Small intestine (tissue), 7 donors: ENCODE data around the gene PPM1L. TPM values are rescaled to one million over a fixed set of nuclear protein-coding genes. Genes with fewer than 3 reads are reported as not detected.

Experiments used
- DNase-seq, 2 donors: peaks; one replicate each; pipeline versions ENCODE4 v3.0.0 to v3.0.0-alpha.2; 2013
- FAIRE-seq: peaks from 2 replicates; lab custom pipeline; 2012; peaks lifted over from hg19 to GRCh38; lab: Jason Lieb, UNC
- H3K27ac ChIP-seq, 3 donors: one replicate each; pipeline ENCODE4 v1.5.1; 2013; ENCODE audit warnings: low read length in 2 of 3, mild to moderate bottlenecking in 2 of 3, control low read depth in 1 of 3, inconsistent platforms in 1 of 3, low read depth in 1 of 3, moderate library complexity in 1 of 3
- H3K27me3 ChIP-seq, 3 donors: one replicate each; pipeline ENCODE4 v1.6.1; 2013; ENCODE audit warnings: low read length in 3 of 3, inconsistent platforms in 1 of 3; ENCODE audit not compliant: control insufficient read depth in 3 of 3, insufficient read depth in 3 of 3
- H3K36me3 ChIP-seq, 3 donors: one replicate each; pipeline ENCODE4 v1.6.1; 2013; ENCODE audit warnings: low read length in 3 of 3, inconsistent platforms in 1 of 3, low read depth in 1 of 3, mild to moderate bottlenecking in 1 of 3, moderate library complexity in 1 of 3; ENCODE audit not compliant: control insufficient read depth in 3 of 3, insufficient read depth in 2 of 3
- H3K4me1 ChIP-seq, 3 donors: one replicate each; pipeline ENCODE4 v1.6.1; 2013; ENCODE audit warnings: low read length in 2 of 3, inconsistent platforms in 1 of 3, low read depth in 1 of 3, mild to moderate bottlenecking in 1 of 3, moderate library complexity in 1 of 3; ENCODE audit not compliant: control insufficient read depth in 3 of 3, insufficient read depth in 2 of 3
- H3K4me3 ChIP-seq, 3 donors: one replicate each; pipeline ENCODE4 v1.5.1; 2013; ENCODE audit warnings: low read length in 3 of 3, control low read depth in 1 of 3, inconsistent platforms in 1 of 3, low read depth in 1 of 3, mild to moderate bottlenecking in 1 of 3, moderate library complexity in 1 of 3
- H3K9me3 ChIP-seq, 2 donors: one replicate each; pipeline ENCODE4 v1.6.1; 2013; ENCODE audit warnings: low read depth in 1 of 2, low read length in 1 of 2; ENCODE audit not compliant: control insufficient read depth in 2 of 2, insufficient read depth in 1 of 2
- WGBS, 3 donors: extraction: QIAGEN DNeasy Blood & Tissue Kit; methylation state at CpG; one replicate each; pipeline ENCODE4 v1.1.7; 2013; 5-methylcytosine and 5-hydroxymethylcytosine counted together
- polyA plus RNA-seq, 4 donors: library from polyadenylated mRNA; stranded (reverse) in 3 of 4; unstranded in 1 of 4; fragments of 200-250 nt in 3 of 4; fragments of 120-200 nt in 1 of 4; gene quantifications; one replicate each; pipeline versions ENCODE4 v1.2.1 to v1.2.3, GENCODE V29; 2013
- donor health status: healthy with polysubstance abuse.
- donor health status: control.
- donor health status: control.
- donor health status: Bipolar disorder and iron deficiency.
- donor health status: healthy.

The PPM1L gene
- polyA plus RNA-seq, 4 donors, result 0.27 to 3.2 (median 1.4) TPM

DNA sequence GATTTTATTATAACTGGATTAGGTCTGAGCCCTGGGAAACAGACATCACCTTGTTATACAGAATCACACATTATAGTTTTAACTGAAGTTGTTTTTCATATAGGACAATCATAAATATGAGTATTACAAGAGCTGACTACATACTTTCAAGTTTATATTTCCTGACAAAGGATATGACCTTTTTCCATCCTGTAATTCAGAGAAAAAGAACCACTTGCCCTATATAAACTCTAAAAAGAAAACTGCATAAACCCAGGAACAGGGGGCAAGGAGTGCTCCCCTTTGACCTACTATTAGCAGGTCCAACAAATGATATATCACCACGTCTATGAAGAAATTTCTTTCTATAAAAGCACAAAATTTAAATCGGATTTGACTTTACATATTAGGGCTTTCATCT lies 328.2 kb downstream of the PPM1L start:
- no peak overlapping the region for H3K27ac ChIP-seq
- DNase-seq, result no peak
- no peaks in the 10 kb centered on the region for H3K27me3 ChIP-seq
- FAIRE-seq, result no peak
- 80 to 85% (median 84%) methylated on average over 2 of the region's 2 CpGs for WGBS, 3 donors
- H3K9me3 ChIP-seq, result no peaks in the 10 kb centered on the region
- H3K4me1 ChIP-seq, result no peaks in the 10 kb centered on the region
- H3K4me3 ChIP-seq, result no peak overlapping the region
- no peaks in the 10 kb centered on the region for H3K36me3 ChIP-seq

DNA sequence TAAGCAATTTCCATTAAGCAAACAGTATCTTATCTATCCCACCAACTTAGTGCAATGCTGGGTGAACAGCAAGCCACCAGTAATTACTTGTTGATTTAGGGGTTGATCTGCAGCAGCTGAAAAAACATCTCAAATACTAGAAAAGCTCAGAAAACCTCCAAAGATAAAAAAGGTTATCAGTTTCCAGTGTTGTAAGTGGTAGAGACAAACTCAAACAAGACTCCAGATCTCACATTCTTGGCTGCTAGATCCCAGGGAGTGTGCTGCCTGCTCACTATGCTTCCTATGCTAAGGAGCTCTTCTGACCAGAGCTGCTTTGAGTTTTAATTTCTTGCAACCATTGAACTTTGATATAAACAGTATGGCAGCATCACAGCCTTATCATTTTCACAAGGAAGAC lies 337.9 kb downstream of the PPM1L start:
- no peak overlapping the region for H3K27ac ChIP-seq
- H3K9me3 ChIP-seq, result no peaks in the 10 kb centered on the region
- FAIRE-seq (no peak), DNase-seq (no peak)
- no peaks in the 10 kb centered on the region for H3K27me3 ChIP-seq
- peaks cover 0 to 6% (median 0%) of the 10 kb centered on the region in 3 donors for H3K36me3 ChIP-seq
- H3K4me3 ChIP-seq, result no peak overlapping the region
- no peaks in the 10 kb centered on the region for H3K4me1 ChIP-seq

DNA sequence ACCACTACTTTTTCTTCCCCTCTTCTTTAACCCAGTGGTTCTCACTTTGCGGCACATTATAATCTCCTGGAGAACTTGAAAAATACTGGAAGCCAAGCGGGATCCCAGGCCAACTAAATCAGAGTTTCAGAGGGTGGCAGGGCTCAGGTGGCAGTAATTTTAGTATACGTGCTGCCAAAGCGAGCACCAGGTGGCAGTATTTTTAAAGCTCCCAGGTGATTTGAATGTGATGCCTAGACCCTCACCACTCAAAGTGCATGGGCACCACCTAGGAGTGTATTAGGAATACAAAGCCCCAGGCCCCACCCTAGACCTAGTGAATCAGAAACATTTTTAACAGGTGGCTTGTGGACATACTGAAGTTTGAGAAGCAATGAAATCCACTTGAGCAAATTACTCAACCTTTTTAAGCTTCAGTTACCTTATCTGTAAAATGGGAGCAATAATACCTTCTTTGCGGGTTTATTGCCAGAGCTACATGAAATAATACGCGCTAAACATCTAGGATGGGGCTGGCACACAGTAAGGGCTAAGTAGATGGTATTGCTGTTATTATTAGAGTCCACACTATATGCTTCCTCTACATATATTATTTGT lies 340.8 kb downstream of the PPM1L start:
- Histone ChIP-seq H3K4me1 (peaks cover 0 to 15% (median 2%) of the 10 kb centered on the region in 3 donors), H3K36me3 (peaks cover 0 to 4% (median 0%) of the 10 kb centered on the region in 3 donors), H3K4me3 (no peak overlapping the region), H3K9me3 (no peaks in the 10 kb centered on the region), H3K27me3 (no peaks in the 10 kb centered on the region), H3K27ac (no peak overlapping the region)
- 48 to 75% (median 63%) methylated on average over 7 of the region's 7 CpGs for WGBS, 3 donors
- DNase-seq (peak; percentile 10 to 12), FAIRE-seq (no peak)

DNA sequence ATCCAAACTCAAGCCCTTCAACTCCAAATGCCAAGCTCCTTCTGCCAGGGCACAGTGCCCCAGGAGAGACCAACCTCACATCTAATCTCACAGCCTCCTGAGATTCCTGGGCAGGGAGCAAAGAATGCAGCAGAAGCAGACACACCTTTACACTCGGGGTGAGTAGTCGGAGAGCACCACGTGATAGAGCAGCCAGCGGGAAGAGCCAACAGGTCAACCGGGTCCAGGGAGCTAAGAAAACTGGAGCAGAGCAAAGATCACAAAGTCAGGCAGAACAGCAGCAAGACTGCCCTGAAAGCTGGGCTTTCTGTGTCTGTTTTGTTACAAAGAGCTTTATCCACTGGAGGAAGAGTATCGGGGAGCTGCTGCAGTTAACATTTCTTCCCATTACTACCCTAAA lies 345.0 kb downstream of the PPM1L start:
- no peaks in the 10 kb centered on the region for H3K36me3 ChIP-seq
- H3K4me3 ChIP-seq, result no peak overlapping the region
- DNase-seq, result peak; percentile 87 to 95
- no peaks in the 10 kb centered on the region for H3K27me3 ChIP-seq
- no peak for FAIRE-seq
- no peaks in the 10 kb centered on the region for H3K9me3 ChIP-seq
- peak overlapping the region in 1 of 3 donors; percentile 77 for H3K27ac ChIP-seq
- H3K4me1 ChIP-seq, result peaks cover 0 to 20% (median 2%) of the 10 kb centered on the region in 3 donors
- 25 to 71% (median 45%) methylated on average over 6 of the region's 6 CpGs for WGBS, 3 donors

DNA sequence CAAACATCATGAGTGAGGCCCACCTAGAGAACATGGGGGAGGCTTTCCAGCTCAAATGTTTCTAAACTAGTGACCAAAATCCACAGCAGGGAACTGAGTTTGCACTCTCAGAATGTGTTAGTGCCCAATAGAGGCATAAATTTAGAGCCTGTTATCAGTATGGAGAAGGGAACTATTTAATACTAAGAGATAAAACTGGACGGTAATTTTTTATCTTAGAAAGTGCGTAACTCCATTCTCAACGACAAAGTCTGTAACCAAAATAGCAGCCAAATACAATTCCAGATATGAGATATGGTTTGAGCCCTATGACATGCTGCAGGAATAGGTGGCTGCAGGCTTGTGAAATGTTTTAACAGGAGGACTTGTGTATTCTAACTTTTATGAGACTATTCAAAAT lies 345.6 kb downstream of the PPM1L start:
- Histone ChIP-seq H3K27me3 (no peaks in the 10 kb centered on the region), H3K27ac (peak overlapping the region in 1 of 3 donors; percentile 77), H3K36me3 (no peaks in the 10 kb centered on the region), H3K4me3 (no peak overlapping the region), H3K4me1 (peaks cover 0 to 20% (median 2%) of the 10 kb centered on the region in 3 donors), H3K9me3 (no peaks in the 10 kb centered on the region)
- FAIRE-seq (no peak), DNase-seq (no peak)
- 33 to 64% (median 46%) methylated on average over 3 of the region's 3 CpGs for WGBS, 3 donors

DNA sequence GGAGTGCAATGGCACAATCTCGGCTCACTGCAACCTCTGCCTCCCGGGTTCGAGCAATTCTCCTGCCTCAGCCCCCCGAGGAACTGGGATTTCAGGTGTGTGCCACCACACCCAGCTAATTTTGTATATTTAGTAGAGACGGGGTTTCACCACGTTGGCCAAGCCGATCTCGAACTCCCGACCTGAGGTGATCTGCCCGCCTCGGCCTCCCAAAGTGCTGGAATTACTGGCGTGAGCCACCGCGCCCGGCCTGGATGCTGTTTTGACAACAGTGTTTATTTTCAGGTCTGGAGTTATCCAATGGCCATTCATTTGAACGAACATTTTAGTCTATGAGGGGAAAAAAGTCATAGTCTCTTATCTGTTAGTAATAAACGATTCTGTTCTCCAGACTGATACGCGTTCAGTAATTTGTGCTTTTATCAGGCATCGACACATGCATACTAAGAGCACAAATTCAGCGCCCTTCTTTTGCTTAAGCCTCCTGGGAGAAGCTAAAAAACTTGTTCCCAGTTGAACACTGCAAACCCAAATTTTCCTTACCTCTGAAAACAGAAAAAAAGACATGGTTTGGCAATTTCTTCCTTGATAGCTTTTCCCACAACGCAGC lies 347.9 kb downstream of the PPM1L start:
- Histone ChIP-seq H3K9me3 (no peaks in the 10 kb centered on the region), H3K27ac (no peak overlapping the region), H3K4me1 (peaks cover 0 to 20% (median 2%) of the 10 kb centered on the region in 3 donors), H3K36me3 (no peaks in the 10 kb centered on the region), H3K4me3 (peak overlapping the region in 1 of 3 donors; percentile 62), H3K27me3 (no peaks in the 10 kb centered on the region)
- WGBS, 3 donors, result 87 to 93% (median 92%) methylated on average over 22 of the region's 22 CpGs
- DNase-seq, result no peak
- no peak for FAIRE-seq

DNA sequence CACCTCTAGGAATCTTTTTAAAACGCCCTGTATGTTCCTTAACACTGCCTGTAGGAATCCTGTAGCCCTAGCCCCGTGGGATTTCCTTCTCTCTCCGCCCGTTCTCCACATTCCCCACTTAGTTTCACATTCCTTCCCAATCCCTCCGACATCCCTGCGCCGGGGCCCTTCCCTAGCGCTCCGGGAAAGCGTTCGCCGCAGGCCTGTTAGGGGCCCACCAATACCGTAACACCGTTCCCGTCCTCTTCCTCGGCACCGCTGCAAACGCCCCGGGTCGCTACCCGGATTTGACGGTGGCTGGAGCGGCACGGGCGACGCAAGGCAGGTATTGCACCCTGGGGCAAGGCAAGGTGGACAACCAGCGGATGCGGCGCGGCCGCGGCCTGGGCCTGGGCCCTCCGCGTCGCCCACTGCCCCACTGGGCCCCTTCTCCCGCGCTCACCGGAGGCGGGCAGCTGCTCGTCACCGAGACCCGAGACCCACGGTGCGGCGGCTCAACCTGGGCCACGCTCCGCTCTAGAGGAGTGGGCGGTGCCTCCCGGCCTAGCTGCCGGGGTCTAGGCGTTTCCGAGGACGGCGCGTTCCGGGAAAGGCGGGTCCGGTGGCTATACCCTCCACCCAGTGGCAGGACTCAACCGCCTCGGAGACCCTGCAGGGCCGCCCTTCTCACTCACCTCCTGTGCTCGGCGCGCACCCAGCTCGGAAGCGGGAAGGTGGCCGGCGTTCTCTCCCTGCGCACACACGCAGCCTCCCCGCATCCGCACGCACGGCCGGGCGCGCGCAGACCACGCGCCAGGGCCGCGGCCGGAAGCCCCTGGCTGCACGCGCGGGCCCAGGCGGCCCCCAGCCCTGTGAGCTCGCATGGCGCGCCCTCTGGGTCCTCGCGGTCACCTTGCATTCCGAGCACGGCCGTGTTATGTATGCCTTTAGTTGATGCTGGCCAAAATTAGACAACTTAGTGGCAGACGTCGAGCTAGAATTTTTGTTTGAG lies 348.8 kb downstream of the PPM1L start, which contains the start of gene B3GALNT1:
Gene B3GALNT1 (minus strand): TSS at position 789 of the 991 bp plus-strand sequence. CDS start 18,595 bp downstream, outside the sequence.
- H3K27me3 ChIP-seq, result no peaks in the 10 kb centered on the region
- no peaks in the 10 kb centered on the region for H3K9me3 ChIP-seq
- FAIRE-seq, result no peak
- peak within 1 kb of the TSS in 2 of 3 donors; percentile 22 to 59 for H3K27ac ChIP-seq
- peak; percentile 16 to 83 for DNase-seq
- WGBS, 3 donors, result 1 to 5% (median 2%) methylated on average over 67 to 97 of the region's 97 CpGs
- no peaks in the 10 kb centered on the region for H3K36me3 ChIP-seq
- peak within 1 kb of the TSS; percentile 56 to 66 (median 62) for H3K4me3 ChIP-seq
- H3K4me1 ChIP-seq, result peaks cover 0 to 20% (median 2%) of the 10 kb centered on the region in 3 donors

DNA sequence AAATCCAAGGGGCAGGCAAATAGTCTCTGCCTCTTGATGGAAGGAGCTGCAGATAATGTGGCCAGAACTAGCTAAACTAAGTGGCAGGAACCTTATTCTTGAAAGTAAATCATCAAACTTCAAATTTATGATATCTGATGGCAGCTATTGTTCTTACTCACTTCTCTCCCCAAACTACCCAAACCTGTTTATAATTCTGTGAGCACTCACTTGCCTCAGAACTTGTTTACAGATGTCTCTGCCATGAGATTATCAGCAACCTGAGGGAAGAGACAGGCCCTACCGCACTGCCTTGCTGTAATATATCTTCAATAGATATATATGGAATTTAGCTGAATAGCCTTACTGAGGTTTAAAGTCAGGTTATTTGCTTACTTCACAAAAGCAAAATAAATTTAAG lies 351.3 kb downstream of the PPM1L start:
- Histone ChIP-seq H3K4me3 (no peak overlapping the region), H3K27me3 (no peaks in the 10 kb centered on the region), H3K4me1 (no peaks in the 10 kb centered on the region), H3K36me3 (no peaks in the 10 kb centered on the region), H3K9me3 (no peaks in the 10 kb centered on the region), H3K27ac (no peak overlapping the region)
- no peak for DNase-seq
- no peak for FAIRE-seq
- WGBS, 3 donors, result 94 to 97% (median 97%) methylated on average over 1 of the region's 1 CpG
